ENCODE measurements around the gene CDKN1C.

CDKN1C gene

DNA sequence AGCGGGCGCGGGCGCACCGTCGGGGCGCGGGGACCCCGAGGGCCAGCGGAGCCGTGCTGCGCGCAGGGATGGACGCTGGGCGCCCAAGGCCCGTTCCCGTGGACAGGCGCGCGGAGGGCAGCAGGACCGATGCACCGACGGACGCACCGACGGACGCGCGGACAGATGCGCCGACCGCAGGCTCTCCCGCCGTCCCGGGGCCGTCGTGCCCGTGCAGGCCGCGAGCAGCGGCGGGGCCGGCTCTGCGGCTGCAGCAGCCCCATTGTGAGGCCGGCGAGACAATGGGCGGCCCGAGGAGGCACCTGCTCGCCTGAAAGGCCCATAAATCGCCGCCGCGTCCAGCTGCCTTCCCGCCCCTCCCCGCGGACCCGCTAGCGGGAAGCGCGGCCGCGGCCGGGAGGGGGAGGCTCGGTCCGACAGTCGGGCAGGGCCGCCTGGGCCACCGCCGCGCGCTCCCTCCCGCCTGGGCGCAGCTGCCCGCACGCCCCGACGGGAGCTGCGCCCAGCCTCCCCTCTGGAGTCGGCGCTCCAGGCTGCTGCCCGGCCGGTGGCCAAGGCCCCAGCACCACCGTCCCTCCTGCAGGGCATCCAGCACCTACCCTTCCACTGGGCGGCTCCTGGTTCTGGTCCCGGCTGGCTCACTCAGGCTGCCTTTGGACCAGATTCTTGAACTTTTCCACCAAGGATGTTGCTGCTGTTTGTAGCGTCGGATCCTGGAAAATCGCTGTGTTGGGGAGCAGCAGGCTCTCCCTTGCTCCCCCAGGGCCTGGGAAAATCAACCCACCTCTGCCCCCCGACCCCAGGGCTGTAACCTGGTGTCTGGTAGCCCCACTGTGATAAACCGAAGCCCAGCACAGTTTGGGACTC is 15.8 kb downstream of the CDKN1C start:
- peaks cover 9% of the 10 kb centered on the region for H3K9me3 ChIP-seq (ENCODE audit: low read length)
- H2AFZ ChIP-seq (ENCODE audit: low read depth, low read length), result no peak overlapping the region
- peaks cover 36% of the 10 kb centered on the region for H3K4me1 ChIP-seq (ENCODE audit: insufficient read depth, low read length)
- no peak overlapping the region for H3K4me3 ChIP-seq (ENCODE audit: low read length)
- no peaks in the 10 kb centered on the region for H3K36me3 ChIP-seq (ENCODE audit: insufficient read depth, low read length)
- peaks cover 22% of the 10 kb centered on the region for H3K27me3 ChIP-seq (ENCODE audit: insufficient read depth, low read length)

DNA sequence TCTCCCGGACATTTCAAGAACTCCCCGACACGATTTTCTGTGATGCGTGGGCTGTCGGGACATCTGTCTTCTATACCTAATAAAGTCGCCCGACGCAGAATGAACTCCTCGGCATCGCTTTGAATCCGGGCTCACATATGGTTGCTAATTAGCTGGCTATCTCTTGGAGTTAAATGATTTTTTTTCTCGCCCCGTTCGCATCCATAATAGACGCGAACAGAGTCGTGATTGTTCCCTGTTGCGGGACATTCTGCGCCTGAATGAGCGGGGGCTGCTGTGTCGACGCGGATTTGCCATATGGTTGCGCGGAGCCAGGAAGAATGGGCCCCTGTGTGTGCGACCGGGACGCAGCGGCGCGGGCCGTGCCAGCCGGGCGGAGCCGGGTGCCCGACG is 16.4 kb downstream of the CDKN1C start:
- Histone ChIP-seq H2AFZ (ENCODE audit: low read depth, low read length) (no peak overlapping the region), H3K36me3 (ENCODE audit: insufficient read depth, low read length) (no peaks in the 10 kb centered on the region), H3K9me3 (ENCODE audit: low read length) (peaks cover 3% of the 10 kb centered on the region), H3K27me3 (ENCODE audit: insufficient read depth, low read length) (peaks cover 22% of the 10 kb centered on the region), H3K4me3 (ENCODE audit: low read length) (no peak overlapping the region), H3K4me1 (ENCODE audit: insufficient read depth, low read length) (peaks cover 36% of the 10 kb centered on the region)

DNA sequence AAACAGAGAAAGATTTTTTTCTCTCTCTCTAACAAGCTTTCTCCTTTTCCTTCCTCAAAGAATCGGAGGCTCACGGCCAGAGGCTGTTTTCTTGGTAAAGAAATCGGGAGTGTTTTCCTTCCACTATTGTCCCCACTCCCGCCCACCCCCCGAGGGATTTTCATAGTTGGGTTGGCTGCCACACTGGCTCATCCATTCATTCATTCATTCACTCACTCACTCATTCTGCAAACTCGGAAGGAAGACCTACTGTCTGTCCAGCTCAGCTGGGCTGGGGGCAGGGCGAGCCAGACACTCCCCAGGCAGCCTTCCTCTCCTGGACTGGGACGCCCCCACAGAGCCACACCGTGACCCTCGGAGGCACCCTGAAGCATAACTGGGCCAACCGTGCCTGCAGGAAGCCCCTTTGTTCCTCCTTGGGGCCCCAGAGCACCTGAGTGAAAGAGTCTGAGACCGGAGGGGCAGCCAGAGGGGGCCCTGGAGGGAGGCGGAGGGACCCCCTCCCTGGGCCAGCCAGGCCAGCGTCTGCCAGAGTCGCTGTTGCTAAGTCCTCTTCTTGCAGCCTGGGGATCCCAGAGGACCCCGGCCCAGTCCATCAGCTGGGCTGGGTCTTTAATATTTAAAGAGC is 17.0 kb downstream of the CDKN1C start:
- Histone ChIP-seq H2AFZ (ENCODE audit: low read depth, low read length) (peak overlapping the region; percentile 30), H3K27me3 (ENCODE audit: insufficient read depth, low read length) (peaks cover 22% of the 10 kb centered on the region), H3K36me3 (ENCODE audit: insufficient read depth, low read length) (no peaks in the 10 kb centered on the region), H3K4me3 (ENCODE audit: low read length) (peak overlapping the region; percentile 39), H3K9me3 (ENCODE audit: low read length) (no peaks in the 10 kb centered on the region), H3K4me1 (ENCODE audit: insufficient read depth, low read length) (peaks cover 37% of the 10 kb centered on the region)

DNA sequence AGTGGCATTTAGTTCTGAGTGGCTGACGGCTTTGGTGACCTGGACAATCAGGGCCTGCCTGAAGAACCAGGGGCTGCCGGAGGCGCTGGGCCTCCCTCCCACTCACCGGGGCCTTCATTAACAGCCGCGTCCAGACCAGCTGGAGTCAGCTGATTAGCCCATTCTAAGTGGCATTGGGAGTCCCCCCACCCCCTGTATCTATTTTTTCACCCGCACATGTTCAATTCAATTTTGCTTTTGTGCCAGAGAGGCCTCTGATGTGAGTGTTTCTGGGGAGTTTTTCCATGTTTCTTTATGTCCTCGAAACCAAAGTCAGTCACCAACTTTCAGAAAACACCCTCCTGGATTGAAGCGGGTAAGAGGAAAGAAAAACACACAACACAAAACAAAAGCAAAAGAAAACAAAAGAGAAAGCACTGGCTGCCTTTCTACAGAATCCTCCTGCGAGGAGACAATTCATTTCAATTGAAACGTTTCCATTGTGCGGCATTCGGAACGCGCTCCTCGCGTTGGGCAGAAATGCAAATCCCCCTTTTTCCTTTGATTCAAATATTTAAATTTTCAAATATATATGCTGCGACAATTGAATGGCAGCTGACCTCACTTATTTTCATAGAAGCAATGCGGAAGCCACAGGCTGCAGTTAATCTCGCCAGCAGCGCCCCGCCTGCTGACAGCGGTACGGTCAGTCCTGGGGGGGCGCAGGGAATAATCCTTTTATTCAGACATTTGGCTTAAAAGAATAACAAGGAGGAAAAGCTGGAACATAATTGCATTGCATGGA is 17.7 kb downstream of the CDKN1C start:
- Histone ChIP-seq H3K4me3 (ENCODE audit: low read length) (peak overlapping the region; percentile 39), H2AFZ (ENCODE audit: low read depth, low read length) (peak overlapping the region; percentile 30), H3K4me1 (ENCODE audit: insufficient read depth, low read length) (peaks cover 44% of the 10 kb centered on the region), H3K27me3 (ENCODE audit: insufficient read depth, low read length) (peaks cover 22% of the 10 kb centered on the region), H3K9me3 (ENCODE audit: low read length) (no peaks in the 10 kb centered on the region), H3K36me3 (ENCODE audit: insufficient read depth, low read length) (no peaks in the 10 kb centered on the region)

DNA sequence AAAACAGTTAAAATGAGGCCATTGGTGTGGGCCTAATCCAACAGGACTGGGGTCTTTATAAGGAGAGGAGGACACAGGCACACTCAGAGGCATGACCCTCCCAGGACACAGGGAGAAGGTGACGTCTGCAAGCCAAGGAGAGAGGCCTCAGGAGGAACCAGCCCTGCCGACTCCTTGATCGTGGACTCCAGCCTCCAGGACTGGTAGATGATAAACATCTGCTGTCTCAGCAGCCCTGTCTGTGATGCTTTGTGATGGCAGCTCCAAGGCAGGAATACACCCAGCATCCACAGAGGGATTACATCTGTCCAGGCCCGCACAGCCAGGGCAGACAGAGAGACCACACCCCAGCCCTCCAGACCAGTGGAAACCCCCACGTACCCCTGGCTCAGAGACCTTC is 18.4 kb downstream of the CDKN1C start:
- H3K4me1 ChIP-seq (ENCODE audit: insufficient read depth, low read length), result peaks cover 48% of the 10 kb centered on the region
- no peaks in the 10 kb centered on the region for H3K9me3 ChIP-seq (ENCODE audit: low read length)
- H3K27me3 ChIP-seq (ENCODE audit: insufficient read depth, low read length), result peaks cover 22% of the 10 kb centered on the region
- H3K36me3 ChIP-seq (ENCODE audit: insufficient read depth, low read length), result no peaks in the 10 kb centered on the region
- no peak overlapping the region for H3K4me3 ChIP-seq (ENCODE audit: low read length)
- H2AFZ ChIP-seq (ENCODE audit: low read depth, low read length), result no peak overlapping the region

DNA sequence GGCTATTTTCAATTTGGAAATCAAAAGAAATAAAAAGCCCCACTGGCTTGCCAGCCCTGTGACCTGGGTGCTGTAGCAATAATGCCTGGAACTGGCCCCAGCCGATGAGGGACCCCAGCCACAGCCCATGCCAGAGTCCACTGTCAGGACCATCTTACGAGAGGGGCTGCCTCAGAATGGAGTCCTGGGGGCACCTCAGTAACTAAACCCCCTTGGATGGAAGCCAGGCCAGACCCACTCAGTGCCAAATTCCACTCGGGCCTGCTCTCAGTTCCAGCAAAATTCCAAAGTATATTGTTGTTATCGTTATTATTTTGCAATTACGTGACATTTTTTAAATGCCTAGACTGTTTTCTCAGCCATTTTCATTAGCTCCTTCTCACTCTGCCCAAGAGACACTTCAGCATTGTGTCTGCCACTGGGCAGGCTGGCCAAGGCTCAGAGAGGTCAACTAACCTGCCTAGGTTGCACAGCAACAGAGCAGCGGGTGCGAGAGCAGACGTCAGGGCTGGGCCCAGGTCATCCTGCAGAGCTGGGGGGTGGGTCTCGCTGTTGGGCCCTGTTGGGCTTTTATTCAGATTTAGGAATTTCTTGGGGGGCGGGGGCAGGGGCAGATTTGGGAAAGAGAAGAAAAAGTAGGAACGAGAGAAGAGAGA is 19.5 kb downstream of the CDKN1C start:
- peaks cover 47% of the 10 kb centered on the region for H3K4me1 ChIP-seq (ENCODE audit: insufficient read depth, low read length)
- no peaks in the 10 kb centered on the region for H3K36me3 ChIP-seq (ENCODE audit: insufficient read depth, low read length)
- no peak overlapping the region for H2AFZ ChIP-seq (ENCODE audit: low read depth, low read length)
- no peaks in the 10 kb centered on the region for H3K9me3 ChIP-seq (ENCODE audit: low read length)
- H3K27me3 ChIP-seq (ENCODE audit: insufficient read depth, low read length), result peaks cover 22% of the 10 kb centered on the region
- H3K4me3 ChIP-seq (ENCODE audit: low read length), result no peak overlapping the region

DNA sequence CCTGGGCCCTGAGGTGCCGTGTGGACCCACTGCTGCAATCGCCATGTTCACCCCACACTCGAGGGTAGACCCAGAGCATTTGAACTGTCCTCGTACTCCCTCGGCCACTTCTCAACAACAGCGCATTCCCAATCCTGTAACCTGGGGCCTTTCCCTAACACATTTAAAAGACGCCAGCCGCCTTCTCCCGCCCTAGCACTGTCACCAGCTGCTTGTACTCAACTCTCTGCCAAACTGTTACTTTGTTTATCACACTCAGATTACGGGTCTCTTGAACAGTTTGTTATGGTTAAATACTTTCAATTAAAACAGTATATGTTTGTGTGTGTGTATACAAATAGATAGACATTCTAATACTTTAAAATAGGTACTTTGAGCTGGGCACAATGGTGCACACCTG is 20.7 kb downstream of the CDKN1C start:
- Histone ChIP-seq H2AFZ (ENCODE audit: low read depth, low read length) (no peak overlapping the region), H3K9me3 (ENCODE audit: low read length) (no peaks in the 10 kb centered on the region), H3K36me3 (ENCODE audit: insufficient read depth, low read length) (no peaks in the 10 kb centered on the region), H3K4me3 (ENCODE audit: low read length) (no peak overlapping the region), H3K27me3 (ENCODE audit: insufficient read depth, low read length) (peaks cover 10% of the 10 kb centered on the region), H3K4me1 (ENCODE audit: insufficient read depth, low read length) (peaks cover 50% of the 10 kb centered on the region)

DNA sequence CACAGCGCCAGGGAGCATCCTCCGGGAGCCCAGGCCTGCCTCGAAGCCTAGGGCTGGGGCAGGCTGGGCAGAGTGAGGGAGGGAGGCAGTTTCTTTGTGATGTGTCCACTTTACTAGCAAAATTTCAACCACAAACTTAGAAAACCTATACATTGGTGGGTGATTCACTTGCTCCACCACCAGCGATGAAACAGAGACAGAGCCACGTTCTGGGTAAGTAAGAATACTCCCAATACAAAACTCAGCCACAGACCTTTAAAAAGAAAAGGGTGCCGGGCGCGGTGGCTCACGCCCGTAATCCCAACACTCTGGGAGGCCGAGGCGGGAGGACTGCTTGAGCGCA is 22.3 kb downstream of the CDKN1C start:
- Histone ChIP-seq H3K4me3 (ENCODE audit: low read length) (peak overlapping the region; percentile 23), H3K27me3 (ENCODE audit: insufficient read depth, low read length) (no peaks in the 10 kb centered on the region), H3K9me3 (ENCODE audit: low read length) (no peaks in the 10 kb centered on the region), H3K36me3 (ENCODE audit: insufficient read depth, low read length) (no peaks in the 10 kb centered on the region), H3K4me1 (ENCODE audit: insufficient read depth, low read length) (peaks cover 51% of the 10 kb centered on the region), H2AFZ (ENCODE audit: low read depth, low read length) (peak overlapping the region; percentile 1)

DNA sequence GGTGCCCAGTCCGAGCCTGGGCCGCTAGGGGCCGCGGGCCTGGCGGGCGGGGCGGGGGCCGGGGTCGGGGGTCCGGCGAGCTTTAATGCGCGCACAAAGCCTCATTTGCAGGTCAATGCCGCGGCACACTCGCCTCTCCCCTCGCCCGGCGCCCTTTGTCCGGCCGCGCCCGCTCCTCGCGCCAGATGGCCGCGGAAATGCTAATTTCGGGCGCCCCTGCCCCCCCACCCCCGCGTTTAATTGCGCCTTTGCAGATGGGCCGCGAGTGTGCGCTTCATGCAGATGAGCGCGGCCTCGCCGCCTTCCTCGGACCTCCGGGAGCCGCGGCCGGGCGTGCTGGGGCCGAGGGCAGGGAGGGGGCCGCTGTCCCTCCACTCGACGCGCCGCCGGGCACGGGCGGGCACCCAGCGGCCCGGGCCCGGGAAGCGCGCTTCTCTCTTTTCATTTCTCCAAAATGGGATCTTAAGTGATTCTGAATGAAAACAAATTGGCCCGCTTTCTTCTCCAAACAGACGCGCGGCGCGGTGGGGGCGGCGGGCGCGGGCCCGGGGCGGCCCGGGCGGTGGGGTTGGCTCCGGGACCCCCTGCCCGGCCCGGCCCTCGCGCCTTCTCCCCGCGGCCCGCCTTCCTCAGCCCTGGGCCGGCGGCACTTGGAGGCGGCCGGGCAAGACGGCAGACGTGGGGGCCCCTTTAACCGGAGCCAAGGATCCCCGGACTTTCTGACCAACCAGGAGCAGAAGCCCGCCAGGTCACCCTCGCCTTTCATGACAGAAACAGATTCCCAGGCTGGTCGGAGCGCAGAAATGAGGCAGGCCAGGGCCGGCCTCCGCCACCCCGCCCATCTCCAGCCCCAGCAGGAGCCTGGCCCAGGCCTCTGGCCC is 22.9 kb downstream of the CDKN1C start:
- Histone ChIP-seq H3K9me3 (ENCODE audit: low read length) (no peaks in the 10 kb centered on the region), H3K4me3 (ENCODE audit: low read length) (peak overlapping the region; percentile 23), H3K27me3 (ENCODE audit: insufficient read depth, low read length) (no peaks in the 10 kb centered on the region), H2AFZ (ENCODE audit: low read depth, low read length) (peak overlapping the region; percentile 1), H3K4me1 (ENCODE audit: insufficient read depth, low read length) (peaks cover 47% of the 10 kb centered on the region), H3K36me3 (ENCODE audit: insufficient read depth, low read length) (no peaks in the 10 kb centered on the region)

DNA sequence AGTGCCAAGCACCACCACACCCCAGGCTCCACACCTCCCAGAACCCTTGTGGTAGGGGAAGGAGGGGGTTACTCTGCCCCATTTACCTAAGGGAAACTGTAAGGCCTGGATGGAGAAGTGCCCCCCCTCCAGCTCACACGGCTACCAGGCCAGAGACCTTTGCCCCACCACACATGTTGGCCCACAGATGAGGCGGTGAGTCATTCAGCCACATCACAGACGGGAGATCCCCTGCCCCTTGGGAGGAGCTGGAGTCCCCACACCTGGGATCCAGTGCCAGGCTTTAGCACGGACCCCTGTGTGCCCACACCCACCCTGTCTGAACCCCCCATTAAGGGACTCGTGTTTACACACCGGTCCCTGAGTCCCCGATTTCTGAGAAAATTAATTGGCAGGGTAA is 24.9 kb downstream of the CDKN1C start:
- no peaks in the 10 kb centered on the region for H3K27me3 ChIP-seq (ENCODE audit: insufficient read depth, low read length)
- H3K36me3 ChIP-seq (ENCODE audit: insufficient read depth, low read length), result no peaks in the 10 kb centered on the region
- H3K9me3 ChIP-seq (ENCODE audit: low read length), result no peaks in the 10 kb centered on the region
- H2AFZ ChIP-seq (ENCODE audit: low read depth, low read length), result no peak overlapping the region
- peaks cover 42% of the 10 kb centered on the region for H3K4me1 ChIP-seq (ENCODE audit: insufficient read depth, low read length)
- H3K4me3 ChIP-seq (ENCODE audit: low read length), result no peak overlapping the region

DNA sequence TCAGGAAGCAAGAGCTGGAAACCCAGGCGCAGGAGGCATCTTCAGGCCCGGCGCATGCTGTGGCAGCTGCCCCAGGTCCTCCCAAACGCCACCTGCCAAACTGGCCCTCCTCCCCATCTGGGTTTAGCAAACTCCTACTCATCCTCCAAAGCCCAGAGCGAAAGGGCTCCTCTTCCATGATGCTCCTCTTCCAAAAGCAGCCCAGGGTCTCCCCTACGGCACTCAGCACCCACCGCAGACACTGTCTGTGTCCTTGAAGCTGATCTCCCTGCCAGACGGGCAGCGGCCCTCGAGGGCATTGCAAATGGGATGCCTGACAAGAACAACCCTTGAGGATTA is 25.9 kb downstream of the CDKN1C start:
- no peak overlapping the region for H3K4me3 ChIP-seq (ENCODE audit: low read length)
- H3K4me1 ChIP-seq (ENCODE audit: insufficient read depth, low read length), result peaks cover 42% of the 10 kb centered on the region
- no peaks in the 10 kb centered on the region for H3K27me3 ChIP-seq (ENCODE audit: insufficient read depth, low read length)
- H3K9me3 ChIP-seq (ENCODE audit: low read length), result no peaks in the 10 kb centered on the region
- H3K36me3 ChIP-seq (ENCODE audit: insufficient read depth, low read length), result no peaks in the 10 kb centered on the region
- no peak overlapping the region for H2AFZ ChIP-seq (ENCODE audit: low read depth, low read length)

DNA sequence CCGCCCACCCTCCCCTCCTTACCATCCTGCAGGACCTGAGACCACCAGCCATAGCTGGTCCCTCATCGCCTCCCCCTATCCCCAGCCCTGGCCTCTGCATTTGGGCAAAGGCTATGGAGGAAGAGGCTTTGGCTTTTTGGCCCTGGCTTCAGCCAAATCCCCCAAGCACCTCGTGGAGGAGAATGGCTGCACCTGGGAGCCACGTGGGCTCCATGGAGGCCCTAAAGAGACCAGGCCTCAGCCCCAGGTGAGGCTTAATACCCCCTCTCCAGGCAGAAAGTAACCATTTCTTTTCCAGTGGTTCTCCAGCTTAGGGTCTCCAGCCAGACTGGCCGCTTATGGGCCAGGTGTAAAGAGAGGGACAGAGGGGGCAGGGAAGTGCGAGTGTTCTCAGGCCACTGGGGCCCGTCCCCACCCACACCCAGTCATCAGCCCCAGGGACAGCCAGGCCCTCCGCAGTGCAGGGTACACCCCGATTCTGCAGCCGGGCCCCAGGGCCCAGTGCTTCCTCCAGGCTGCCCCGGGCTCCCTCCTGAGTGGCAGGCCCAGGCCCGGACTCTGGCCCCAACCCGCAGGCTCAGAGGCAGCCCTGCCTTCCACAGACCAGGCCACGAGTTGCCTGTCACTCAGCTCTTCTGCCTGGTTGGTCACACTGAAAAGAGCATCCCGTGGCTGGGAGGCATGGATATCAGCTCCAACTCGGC is 26.4 kb downstream of the CDKN1C start:
- no peak overlapping the region for H2AFZ ChIP-seq (ENCODE audit: low read depth, low read length)
- H3K4me3 ChIP-seq (ENCODE audit: low read length), result no peak overlapping the region
- H3K4me1 ChIP-seq (ENCODE audit: insufficient read depth, low read length), result peaks cover 42% of the 10 kb centered on the region
- no peaks in the 10 kb centered on the region for H3K27me3 ChIP-seq (ENCODE audit: insufficient read depth, low read length)
- no peaks in the 10 kb centered on the region for H3K9me3 ChIP-seq (ENCODE audit: low read length)
- H3K36me3 ChIP-seq (ENCODE audit: insufficient read depth, low read length), result no peaks in the 10 kb centered on the region

Measured in neuron (in vitro differentiated cells).